Stimulated activated naive B cell treated with anti-CD40 and anti-IgM and Interleukin-4, amounts not matched to agents 10 μg/mL and 1 μg/mL and 100 μg/mL, for 72 hours (primary cell): Measurements from ENCODE around the gene AQP11.
A peak's percentile ranks its signal among the peaks of the same experiment; 100 is the strongest.
"Not testable (repeated sequence)": the region's sequence is repeated elsewhere in the genome, so short reads cannot be mapped to it uniquely, and the experiment has no call there.

ENCODE experiments used
- ATAC-seq, 2 donors: fragments of 150-1000 bp; cut with Tn5 transposase; replicated peaks; 2 replicates each; pipeline ENCODE4 v1.10.0; 2021; ENCODE audit warnings: moderate library complexity in 1 of 2
- DNase-seq: peaks from one replicate; pipeline ENCODE4 v3.0.0; 2021
- H3K27ac Mint-ChIP-seq: one replicate; pipeline ENCODE4 v1.8.0; 2022; ENCODE audit warnings: mild to moderate bottlenecking, mixed read lengths
- H3K27me3 Mint-ChIP-seq, 2 donors: one replicate each; pipeline ENCODE4 v1.8.0; 2022; ENCODE audit warnings: mixed read lengths in 2 of 2
- H3K36me3 Mint-ChIP-seq, 2 donors: one replicate each; pipeline ENCODE4 v1.8.0; 2022; ENCODE audit warnings: mixed read lengths in 2 of 2, mild to moderate bottlenecking in 1 of 2
- H3K4me1 Mint-ChIP-seq, 2 donors: one replicate each; pipeline ENCODE4 v1.8.0; 2022; ENCODE audit warnings: mixed read lengths in 2 of 2, mild to moderate bottlenecking in 1 of 2
- H3K4me3 Mint-ChIP-seq, 2 donors: one replicate each; pipeline ENCODE4 v1.8.0; 2022; ENCODE audit warnings: mild to moderate bottlenecking in 2 of 2, mixed read lengths in 2 of 2, moderate library complexity in 1 of 2
- H3K9me3 Mint-ChIP-seq, 2 donors: one replicate each; pipeline ENCODE4 v1.8.0; 2022; ENCODE audit warnings: mixed read lengths in 2 of 2, mild to moderate bottlenecking in 1 of 2

AQP11 gene

DNA sequence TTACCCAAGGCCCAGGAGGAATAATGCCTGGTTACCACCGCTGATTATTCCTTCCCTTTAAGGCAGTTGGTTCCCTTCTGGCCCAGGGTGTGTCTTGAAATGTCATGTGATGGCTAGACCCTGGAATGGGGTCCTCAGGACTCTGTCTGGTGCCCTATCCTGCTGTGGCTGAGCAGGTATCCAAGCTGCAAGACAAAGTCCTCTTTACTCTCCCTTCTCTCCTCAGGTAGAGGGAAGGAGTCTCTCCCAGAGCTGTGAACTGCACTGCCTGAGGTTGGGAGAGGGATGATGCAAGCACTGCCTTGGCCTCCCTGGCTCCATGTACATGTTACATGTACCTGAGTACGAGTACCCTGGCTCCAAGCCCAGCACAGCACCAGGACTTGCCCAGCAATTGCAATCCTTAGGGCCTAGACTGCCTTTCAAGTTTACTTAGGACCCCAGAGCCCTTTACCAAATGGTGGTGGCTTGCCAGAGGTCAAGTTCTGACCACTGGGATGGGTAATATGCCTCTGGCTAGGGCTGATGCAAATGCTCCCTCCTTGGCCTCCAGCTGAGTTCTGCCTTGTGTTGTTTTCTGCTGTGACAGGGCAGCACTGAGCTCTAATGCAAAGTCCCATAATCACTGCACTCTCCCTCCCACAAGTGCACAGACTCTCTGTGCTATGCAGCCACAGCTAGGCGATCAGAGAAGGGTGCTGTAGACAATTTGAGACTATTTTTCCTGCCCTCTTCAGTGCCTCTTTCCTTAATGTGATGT is 20.7 kb upstream of the AQP11 start:
- no peak for ATAC-seq
- no peaks in the 10 kb centered on the region for H3K4me1 Mint-ChIP-seq
- no peaks in the 10 kb centered on the region for H3K9me3 Mint-ChIP-seq
- H3K36me3 Mint-ChIP-seq, result no peaks in the 10 kb centered on the region
- no peak for DNase-seq
- H3K4me3 Mint-ChIP-seq, result no peak overlapping the region
- H3K27ac Mint-ChIP-seq, result no peak overlapping the region
- peaks cover 0 to 12% of the 10 kb centered on the region in 2 donors for H3K27me3 Mint-ChIP-seq

- no peak overlapping the region for H3K4me3 Mint-ChIP-seq
Measured at GRCh38 chr11:77569676-77570070, 20.1 kb upstream of the AQP11 start.

GRCh38 chr11:77570896-77571295 is 18.9 kb upstream of the AQP11 start:
- H3K9me3 Mint-ChIP-seq, H3K4me1 Mint-ChIP-seq, H3K4me3 Mint-ChIP-seq, H3K36me3 Mint-ChIP-seq, DNase-seq, ATAC-seq, H3K27ac Mint-ChIP-seq: not testable (repeated sequence)
- H3K27me3 Mint-ChIP-seq, result peaks cover 0 to 12% of the 10 kb centered on the region in 2 donors

More at GRCh38 chr11:77569676-77570070, 20.1 kb upstream of the AQP11 start:
- DNase-seq (no peak), ATAC-seq (no peak)
- H3K27me3 Mint-ChIP-seq, result peaks cover 0 to 12% of the 10 kb centered on the region in 2 donors
- no peaks in the 10 kb centered on the region for H3K4me1 Mint-ChIP-seq
- H3K36me3 Mint-ChIP-seq, result no peaks in the 10 kb centered on the region
- H3K9me3 Mint-ChIP-seq, result no peaks in the 10 kb centered on the region
- H3K27ac Mint-ChIP-seq, result no peak overlapping the region

DNA sequence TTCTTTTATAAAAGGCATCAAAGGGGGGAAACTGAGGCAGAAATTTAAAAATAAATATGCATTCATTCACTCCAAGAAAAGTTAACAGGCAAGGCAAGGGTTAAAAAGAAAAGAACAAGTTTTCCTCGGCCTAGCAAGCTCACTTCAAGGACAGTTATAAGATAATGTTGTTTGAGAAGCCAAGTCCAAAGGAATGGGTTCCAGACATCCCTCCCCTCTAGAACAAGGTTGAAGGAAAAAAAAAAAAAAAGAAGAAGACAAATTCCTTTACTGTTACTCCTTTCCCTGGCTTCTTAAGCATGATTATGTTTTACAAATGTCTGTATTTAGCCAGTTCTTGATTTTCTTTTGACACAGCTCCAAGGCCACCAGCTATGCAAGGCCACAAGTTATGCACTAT is 14.3 kb upstream of the AQP11 start:
- H3K27ac Mint-ChIP-seq, H3K4me3 Mint-ChIP-seq, H3K9me3 Mint-ChIP-seq, ATAC-seq, DNase-seq, H3K27me3 Mint-ChIP-seq, H3K4me1 Mint-ChIP-seq, H3K36me3 Mint-ChIP-seq: not testable (repeated sequence)

DNA sequence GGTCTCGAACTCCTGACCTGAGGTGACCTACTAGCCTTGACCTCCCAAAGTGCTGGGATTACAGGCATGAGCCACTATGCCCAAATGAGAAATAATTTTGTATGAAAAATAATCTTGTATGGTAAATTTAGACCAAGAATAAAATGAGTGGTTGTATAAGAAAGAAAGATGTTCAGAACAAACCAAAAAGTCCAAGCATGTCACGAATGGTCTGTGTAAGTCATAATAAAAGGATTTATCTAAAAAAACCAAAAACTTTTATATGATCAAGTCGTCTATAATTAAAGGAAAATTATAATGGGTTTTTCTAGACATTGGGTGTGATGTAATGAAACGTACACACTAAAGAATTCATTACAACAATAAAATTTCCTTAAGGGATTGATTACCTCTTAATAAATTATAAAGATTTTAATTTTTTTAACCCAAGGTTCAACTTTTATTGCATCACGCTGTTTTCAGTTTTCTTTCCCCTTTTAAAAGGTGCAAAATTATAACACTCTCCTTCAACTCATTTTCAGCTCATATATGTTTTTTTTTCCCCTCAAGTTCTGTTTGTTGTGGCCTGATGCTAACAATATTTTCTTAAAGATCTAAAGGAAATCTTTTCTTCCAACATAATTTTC is 8.9 kb upstream of the AQP11 start:
- H3K27ac Mint-ChIP-seq, result no peak overlapping the region
- DNase-seq (no peak), ATAC-seq (no peak)
- peaks cover 9% of the 10 kb centered on the region in 2 donors for H3K27me3 Mint-ChIP-seq
- peaks cover 0 to 2% of the 10 kb centered on the region in 2 donors for H3K9me3 Mint-ChIP-seq
- H3K4me3 Mint-ChIP-seq, result no peak overlapping the region
- peaks cover 0 to 1% of the 10 kb centered on the region in 2 donors for H3K4me1 Mint-ChIP-seq
- peaks cover 0 to 4% of the 10 kb centered on the region in 2 donors for H3K36me3 Mint-ChIP-seq

GRCh38 chr11:77589181-77589520 is 602 bp upstream of the AQP11 start:
- Mint-ChIP-seq H3K9me3 (no peaks in the 10 kb centered on the region), H3K4me3 (peak overlapping the region; percentile 93 to 97), H3K4me1 (peaks cover 13 to 20% of the 10 kb centered on the region in 2 donors), H3K27me3 (peaks cover 16 to 23% of the 10 kb centered on the region in 2 donors), H3K27ac (peak overlapping the region; percentile 42), H3K36me3 (peaks cover 0 to 3% of the 10 kb centered on the region in 2 donors)
- peak; percentile 33 to 42 for ATAC-seq
- no peak for DNase-seq

DNA sequence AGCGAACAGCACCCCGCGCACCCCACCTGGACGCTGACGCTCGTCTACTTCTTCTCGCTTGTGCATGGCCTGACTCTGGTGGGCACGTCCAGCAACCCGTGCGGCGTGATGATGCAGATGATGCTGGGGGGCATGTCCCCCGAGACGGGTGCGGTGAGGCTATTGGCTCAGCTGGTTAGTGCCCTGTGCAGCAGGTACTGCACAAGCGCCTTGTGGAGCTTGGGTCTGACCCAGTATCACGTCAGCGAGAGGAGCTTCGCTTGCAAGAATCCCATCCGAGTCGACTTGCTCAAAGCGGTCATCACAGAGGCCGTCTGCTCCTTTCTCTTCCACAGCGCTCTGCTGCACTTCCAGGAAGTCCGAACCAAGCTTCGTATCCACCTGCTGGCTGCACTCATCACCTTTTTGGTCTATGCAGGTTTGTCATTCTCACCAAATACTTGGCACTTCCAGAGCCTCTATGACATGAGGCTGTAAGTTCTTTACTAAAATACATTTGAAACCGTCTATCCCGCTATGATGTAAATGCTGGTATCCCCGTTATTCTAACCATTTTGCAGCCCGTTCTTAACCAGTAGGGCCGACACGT is 535 bp downstream of the AQP11 start:
- H3K27ac Mint-ChIP-seq, result peak overlapping the region; percentile 75
- H3K9me3 Mint-ChIP-seq, result no peaks in the 10 kb centered on the region

GRCh38 chr11:77592727-77593126 is 3.0 kb downstream of the AQP11 start:
- H3K4me3 Mint-ChIP-seq, result no peak overlapping the region
- H3K36me3 Mint-ChIP-seq, result peaks cover 3 to 5% of the 10 kb centered on the region in 2 donors
- H3K4me1 Mint-ChIP-seq, result peaks cover 13 to 20% of the 10 kb centered on the region in 2 donors
- H3K9me3 Mint-ChIP-seq, result no peaks in the 10 kb centered on the region
- DNase-seq (no peak), ATAC-seq (no peak)
- peaks cover 3 to 8% of the 10 kb centered on the region in 2 donors for H3K27me3 Mint-ChIP-seq
- H3K27ac Mint-ChIP-seq, result no peak overlapping the region

More for the DNA sequence above, 535 bp downstream of the AQP11 start:
- Mint-ChIP-seq H3K4me1 (peaks cover 13 to 20% of the 10 kb centered on the region in 2 donors), H3K4me3 (peak overlapping the region; percentile 83 to 93), H3K27me3 (peaks cover 13 to 20% of the 10 kb centered on the region in 2 donors), H3K36me3 (peaks cover under 1 to 3% of the 10 kb centered on the region in 2 donors)
- peak; percentile 31 to 37 for ATAC-seq
- peak; percentile 21 for DNase-seq

GRCh38 chr11:77593883-77594282 is 4.1 kb downstream of the AQP11 start:
- peaks cover 4 to 10% of the 10 kb centered on the region in 2 donors for H3K36me3 Mint-ChIP-seq
- DNase-seq, result no peak
- H3K4me3 Mint-ChIP-seq, result no peak overlapping the region
- no peaks in the 10 kb centered on the region for H3K9me3 Mint-ChIP-seq
- peaks cover under 1 to 4% of the 10 kb centered on the region in 2 donors for H3K27me3 Mint-ChIP-seq
- H3K27ac Mint-ChIP-seq, result no peak overlapping the region
- no peak for ATAC-seq
- peaks cover 10 to 16% of the 10 kb centered on the region in 2 donors for H3K4me1 Mint-ChIP-seq

DNA sequence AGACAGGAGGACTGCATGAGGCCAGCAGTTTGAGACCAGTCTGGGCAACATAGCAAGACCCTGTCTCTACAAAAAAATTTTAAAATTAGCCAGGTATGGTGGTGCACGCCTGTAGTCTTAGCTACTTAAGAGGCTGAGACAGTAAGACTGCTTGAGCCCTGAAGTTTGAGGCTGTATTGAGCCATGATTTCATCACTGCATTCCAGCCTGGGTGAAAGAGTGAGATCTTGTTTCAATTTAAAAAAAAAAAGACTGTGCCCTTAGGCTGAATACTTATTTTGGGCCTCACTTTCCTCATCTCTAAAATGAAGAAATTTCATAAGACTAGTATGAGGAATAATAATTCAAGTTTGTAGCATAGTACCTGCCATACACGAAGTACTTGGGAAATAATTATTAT is 6.9 kb downstream of the AQP11 start:
- H3K9me3 Mint-ChIP-seq, result no peaks in the 10 kb centered on the region
- H3K36me3 Mint-ChIP-seq, result peaks cover 5 to 16% of the 10 kb centered on the region in 2 donors
- no peak for DNase-seq
- H3K4me3 Mint-ChIP-seq, result no peak overlapping the region
- no peaks in the 10 kb centered on the region for H3K27me3 Mint-ChIP-seq
- H3K4me1 Mint-ChIP-seq, result no peaks in the 10 kb centered on the region
- ATAC-seq, result no peak
- H3K27ac Mint-ChIP-seq, result no peak overlapping the region

GRCh38 chr11:77598195-77598594 is 8.4 kb downstream of the AQP11 start:
- Mint-ChIP-seq H3K9me3 (no peaks in the 10 kb centered on the region), H3K27me3 (no peaks in the 10 kb centered on the region), H3K36me3 (peaks cover 8 to 23% of the 10 kb centered on the region in 2 donors), H3K27ac (no peak overlapping the region), H3K4me3 (no peak overlapping the region), H3K4me1 (peaks cover 0 to 2% of the 10 kb centered on the region in 2 donors)
- DNase-seq (no peak), ATAC-seq (no peak)

- H3K4me1 Mint-ChIP-seq, result peaks cover 0 to 2% of the 10 kb centered on the region in 2 donors
- ATAC-seq, result no peak
- no peaks in the 10 kb centered on the region for H3K27me3 Mint-ChIP-seq
- H3K27ac Mint-ChIP-seq, result no peak overlapping the region
- no peak for DNase-seq
- H3K36me3 Mint-ChIP-seq, result peaks cover 12 to 22% of the 10 kb centered on the region in 2 donors
- no peak overlapping the region for H3K4me3 Mint-ChIP-seq
- no peaks in the 10 kb centered on the region for H3K9me3 Mint-ChIP-seq
Measured at GRCh38 chr11:77602381-77603088, 12.8 kb downstream of the AQP11 start.

DNA sequence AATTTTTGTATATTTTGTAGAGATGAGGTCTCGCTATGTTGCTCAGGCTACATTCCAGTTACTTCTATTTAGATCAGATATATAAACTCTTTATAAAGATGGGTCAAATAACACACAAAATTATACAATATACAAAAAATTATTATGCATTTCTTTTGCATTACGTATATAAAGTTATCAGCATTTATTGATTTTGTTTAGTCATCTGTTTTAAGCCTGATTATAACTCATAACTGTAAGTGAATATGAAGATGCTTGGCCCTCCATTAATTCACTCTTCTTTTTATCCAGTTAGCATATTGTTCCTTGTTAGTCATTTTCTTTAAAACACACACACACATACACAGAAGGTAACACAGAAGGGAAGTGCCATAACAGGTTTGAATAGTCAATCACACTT is 14.5 kb downstream of the AQP11 start:
- H3K27ac Mint-ChIP-seq, result no peak overlapping the region
- H3K4me1 Mint-ChIP-seq, result peaks cover 0 to 2% of the 10 kb centered on the region in 2 donors
- no peak overlapping the region for H3K4me3 Mint-ChIP-seq
- ATAC-seq (no peak), DNase-seq (no peak)
- peaks cover 12 to 21% of the 10 kb centered on the region in 2 donors for H3K36me3 Mint-ChIP-seq
- H3K27me3 Mint-ChIP-seq, result no peaks in the 10 kb centered on the region
- H3K9me3 Mint-ChIP-seq, result no peaks in the 10 kb centered on the region

DNA sequence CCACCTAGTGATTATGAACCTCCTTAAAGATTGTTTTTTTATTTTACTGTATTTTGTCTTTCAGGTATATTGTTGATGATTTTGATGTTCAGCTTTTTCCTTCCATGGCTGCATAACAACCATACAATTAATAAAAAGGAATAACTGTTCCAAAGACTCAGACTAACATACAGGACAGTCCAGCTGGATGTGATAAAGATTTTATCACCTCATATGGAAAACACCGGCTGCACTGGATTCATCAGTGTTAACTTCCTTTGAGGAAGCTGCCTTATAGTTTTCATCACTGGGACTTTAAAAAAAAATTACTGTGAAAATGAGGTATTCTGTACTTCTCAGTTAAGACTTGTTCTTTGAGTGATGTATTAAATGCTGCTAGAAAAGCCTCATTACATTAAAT is 19.5 kb downstream of the AQP11 start:
- H3K27me3 Mint-ChIP-seq, result no peaks in the 10 kb centered on the region
- no peaks in the 10 kb centered on the region for H3K9me3 Mint-ChIP-seq
- DNase-seq (no peak), ATAC-seq (no peak)
- no peak overlapping the region for H3K4me3 Mint-ChIP-seq
- H3K4me1 Mint-ChIP-seq, result no peaks in the 10 kb centered on the region
- H3K27ac Mint-ChIP-seq, result no peak overlapping the region
- peaks cover 15 to 29% of the 10 kb centered on the region in 2 donors for H3K36me3 Mint-ChIP-seq
